ENCODE measurements around the gene VPS41. TPM values are rescaled to one million over a fixed set of nuclear protein-coding genes. Genes with fewer than 3 reads are reported as not detected.

VPS41 gene
- total RNA-seq, 2 experiments from 2014 or later, result 23.2 to 46.1 TPM

DNA sequence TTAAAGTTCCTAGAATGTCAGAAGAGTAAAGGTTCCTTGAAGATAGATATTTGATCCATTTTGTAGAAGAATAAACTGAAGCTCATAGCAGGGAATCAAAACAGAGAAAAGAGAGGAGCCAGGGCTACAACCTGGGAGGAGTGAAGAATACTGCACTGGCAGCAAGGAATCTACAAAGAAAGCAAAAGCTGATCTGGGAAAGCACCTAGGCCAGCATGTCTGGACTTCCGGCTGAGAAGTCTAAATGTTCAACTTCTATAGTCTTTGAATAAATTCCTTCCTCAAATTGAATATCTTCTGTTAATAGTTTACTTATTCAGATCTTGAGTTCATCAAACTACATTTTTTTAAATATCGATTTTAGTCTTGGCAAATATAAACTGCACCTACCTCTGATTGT is 78.2 kb downstream of the VPS41 start:
- POLR2A ChIA-PET, result interaction anchor here (0.6 to 1.0 kb wide), 3 partner anchors 13 to 268 kb away, joined by 3 read pairs; no protein-coding TSS in a partner anchor

DNA sequence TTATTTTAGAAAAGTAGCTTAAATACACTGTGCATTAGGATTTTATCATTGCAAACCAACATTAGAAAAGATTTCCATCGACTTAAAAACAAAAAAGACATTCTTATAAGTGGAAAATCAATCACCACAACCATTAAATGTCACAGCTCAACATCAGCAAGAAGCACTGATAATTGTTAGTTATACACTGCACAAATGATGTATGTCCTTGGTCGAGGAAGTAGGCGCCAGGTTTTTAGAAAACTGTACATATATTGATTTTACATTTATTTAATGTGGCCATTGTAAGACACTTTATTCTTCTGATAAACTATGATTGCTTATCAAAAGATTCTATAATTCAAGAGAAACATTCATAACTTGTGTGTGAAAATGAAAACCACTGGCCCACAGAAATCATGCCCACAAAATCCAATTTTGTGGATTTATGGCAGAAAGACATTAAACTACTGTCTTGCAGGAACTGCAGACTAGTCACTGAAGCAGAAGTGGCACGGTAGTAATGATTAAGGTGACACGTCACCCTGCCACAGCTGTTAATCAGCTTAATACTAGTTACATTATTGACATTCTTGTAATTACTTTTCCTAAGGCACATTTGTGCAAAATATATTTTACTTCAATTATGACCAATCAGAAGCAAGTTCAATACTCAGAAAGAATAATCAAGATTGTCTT is 79.4 kb downstream of the VPS41 start:
- H3K4me3 ChIP-seq (ENCODE audit: low read depth, low read length, poor library complexity, severe bottlenecking), result no peak overlapping the region
- H3K27ac ChIP-seq (ENCODE audit: low read depth, low read length, poor library complexity, severe bottlenecking), result no peak overlapping the region
- H3K79me2 ChIP-seq (ENCODE audit: insufficient read depth, low read depth, low read length), result no peaks in the 10 kb centered on the region
- no TSS peak for BruUV-seq (replicated peaks)
- no peaks in the 10 kb centered on the region for H3K36me3 ChIP-seq (ENCODE audit: insufficient read depth, low read length)
- ChIA-PET POLR2A (interaction anchor here (0.5 to 1.0 kb wide), 3 partner anchors 14 to 68 kb away, joined by 3 to 4 read pairs (median 3); no protein-coding TSS in a partner anchor), CTCF (ENCODE audit: unreplicated experiment) (no interaction called here)
- intact Hi-C loops (cut with micrococcal nuclease; ENCODE audit: unreplicated experiment), result no loop called here
- TF ChIP-seq, protein P1, sequence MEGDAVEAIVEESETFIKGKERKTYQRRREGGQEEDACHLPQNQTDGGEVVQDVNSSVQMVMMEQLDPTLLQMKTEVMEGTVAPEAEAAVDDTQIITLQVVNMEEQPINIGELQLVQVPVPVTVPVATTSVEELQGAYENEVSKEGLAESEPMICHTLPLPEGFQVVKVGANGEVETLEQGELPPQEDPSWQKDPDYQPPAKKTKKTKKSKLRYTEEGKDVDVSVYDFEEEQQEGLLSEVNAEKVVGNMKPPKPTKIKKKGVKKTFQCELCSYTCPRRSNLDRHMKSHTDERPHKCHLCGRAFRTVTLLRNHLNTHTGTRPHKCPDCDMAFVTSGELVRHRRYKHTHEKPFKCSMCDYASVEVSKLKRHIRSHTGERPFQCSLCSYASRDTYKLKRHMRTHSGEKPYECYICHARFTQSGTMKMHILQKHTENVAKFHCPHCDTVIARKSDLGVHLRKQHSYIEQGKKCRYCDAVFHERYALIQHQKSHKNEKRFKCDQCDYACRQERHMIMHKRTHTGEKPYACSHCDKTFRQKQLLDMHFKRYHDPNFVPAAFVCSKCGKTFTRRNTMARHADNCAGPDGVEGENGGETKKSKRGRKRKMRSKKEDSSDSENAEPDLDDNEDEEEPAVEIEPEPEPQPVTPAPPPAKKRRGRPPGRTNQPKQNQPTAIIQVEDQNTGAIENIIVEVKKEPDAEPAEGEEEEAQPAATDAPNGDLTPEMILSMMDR (conservative IDR thresholded peaks at IDR 0.05; ENCODE audit: low read length), result no peak
- TF ChIP-seq EZH2phosphoT487 (IDR thresholded peaks at IDR 0.05; ENCODE audit: borderline replicate concordance, low read depth, low read length), result no peak
- no peak for DNase-seq (ENCODE audit: low spot score)
- H3K4me1 ChIP-seq (ENCODE audit: insufficient read depth, low read length, poor library complexity, severe bottlenecking), result peaks cover 7% of the 10 kb centered on the region
- no peak overlapping the region for H2AFZ ChIP-seq (ENCODE audit: low read length)
- no peak overlapping the region for H3K4me2 ChIP-seq (ENCODE audit: low read length)
- H3K9me3 ChIP-seq (ENCODE audit: low read length), result no peaks in the 10 kb centered on the region
- H4K20me1 ChIP-seq (ENCODE audit: insufficient read depth, low read length), result no peaks in the 10 kb centered on the region; the same call in 1 of the 2 replicates
- no peaks in the 10 kb centered on the region for H3K9me2 ChIP-seq (ENCODE audit: insufficient read depth, low read length)

More for the DNA sequence above, 78.2 kb downstream of the VPS41 start:
- no TSS peak for BruUV-seq (replicated peaks)
- peaks cover 6% of the 10 kb centered on the region for H3K4me1 ChIP-seq (ENCODE audit: insufficient read depth, low read length, poor library complexity, severe bottlenecking)
- no peaks in the 10 kb centered on the region for H3K9me2 ChIP-seq (ENCODE audit: insufficient read depth, low read length)
- H3K9me3 ChIP-seq (ENCODE audit: low read length), result no peaks in the 10 kb centered on the region
- CTCF ChIA-PET (ENCODE audit: unreplicated experiment), result no interaction called here
- no peak overlapping the region for H2AFZ ChIP-seq (ENCODE audit: low read length)
- H3K79me2 ChIP-seq (ENCODE audit: insufficient read depth, low read depth, low read length), result no peaks in the 10 kb centered on the region
- no peaks in the 10 kb centered on the region; the same call in 1 of the 2 replicates for H4K20me1 ChIP-seq (ENCODE audit: insufficient read depth, low read length)
- intact Hi-C loops (cut with micrococcal nuclease; ENCODE audit: unreplicated experiment), result no loop called here
- no peaks in the 10 kb centered on the region for H3K36me3 ChIP-seq (ENCODE audit: insufficient read depth, low read length)
- H3K4me3 ChIP-seq (ENCODE audit: low read depth, low read length, poor library complexity, severe bottlenecking), result no peak overlapping the region
- H3K4me2 ChIP-seq (ENCODE audit: low read length), result no peak overlapping the region
- DNase-seq (ENCODE audit: low spot score), result no peak
- TF ChIP-seq EZH2phosphoT487 (IDR thresholded peaks at IDR 0.05; ENCODE audit: borderline replicate concordance, low read depth, low read length), result no peak
- TF ChIP-seq, protein P1 (conservative IDR thresholded peaks at IDR 0.05; ENCODE audit: low read length), result no peak
- no peak overlapping the region for H3K27ac ChIP-seq (ENCODE audit: low read depth, low read length, poor library complexity, severe bottlenecking)

DNA sequence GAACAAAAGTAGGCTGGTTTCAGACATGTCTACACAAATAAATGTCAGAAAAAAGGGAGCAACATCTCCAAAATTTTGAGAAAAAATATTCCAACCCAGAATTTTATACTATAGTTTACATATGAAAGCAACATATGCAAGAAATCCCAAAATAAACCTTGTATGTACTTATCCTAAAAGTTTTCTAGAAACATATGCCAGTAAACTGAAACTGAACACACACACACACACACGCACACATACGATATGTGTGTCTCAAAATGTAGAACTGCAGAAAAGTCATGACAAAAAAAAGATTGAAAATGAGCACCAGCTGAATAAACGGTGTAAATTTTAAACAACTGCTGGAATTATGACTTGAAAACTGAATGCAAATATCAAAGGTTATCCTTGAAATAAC is 81.0 kb downstream of the VPS41 start:
- peaks cover 3% of the 10 kb centered on the region; the same call in 1 of the 2 replicates for H3K9me2 ChIP-seq (ENCODE audit: insufficient read depth, low read length)
- no peaks in the 10 kb centered on the region for H3K9me3 ChIP-seq (ENCODE audit: low read length)
- H3K36me3 ChIP-seq (ENCODE audit: insufficient read depth, low read length), result no peaks in the 10 kb centered on the region
- BruUV-seq (replicated peaks), result no TSS peak
- peaks cover 7% of the 10 kb centered on the region for H3K4me1 ChIP-seq (ENCODE audit: insufficient read depth, low read length, poor library complexity, severe bottlenecking)
- no peak overlapping the region for H2AFZ ChIP-seq (ENCODE audit: low read length)
- H3K79me2 ChIP-seq (ENCODE audit: insufficient read depth, low read depth, low read length), result no peaks in the 10 kb centered on the region
- ChIA-PET POLR2A (interaction anchor here (1.0 kb wide), 1 partner anchor 11 kb away, joined by 3 read pairs; no protein-coding TSS in a partner anchor), CTCF (ENCODE audit: unreplicated experiment) (no interaction called here)
- no peak overlapping the region for H3K4me3 ChIP-seq (ENCODE audit: low read depth, low read length, poor library complexity, severe bottlenecking)
- intact Hi-C loops (cut with micrococcal nuclease; ENCODE audit: unreplicated experiment), result no loop called here
- DNase-seq (ENCODE audit: low spot score), result no peak
- H4K20me1 ChIP-seq (ENCODE audit: insufficient read depth, low read length), result no peaks in the 10 kb centered on the region; the same call in 1 of the 2 replicates
- TF ChIP-seq, protein P1 (conservative IDR thresholded peaks at IDR 0.05; ENCODE audit: low read length), result no peak
- TF ChIP-seq EZH2phosphoT487 (IDR thresholded peaks at IDR 0.05; ENCODE audit: borderline replicate concordance, low read depth, low read length), result no peak
- H3K4me2 ChIP-seq (ENCODE audit: low read length), result no peak overlapping the region
- H3K27ac ChIP-seq (ENCODE audit: low read depth, low read length, poor library complexity, severe bottlenecking), result no peak overlapping the region

Measured in OCI-LY7 (cell line).